ENCODE results near the gene SOX15.

The SOX15 gene

DNA sequence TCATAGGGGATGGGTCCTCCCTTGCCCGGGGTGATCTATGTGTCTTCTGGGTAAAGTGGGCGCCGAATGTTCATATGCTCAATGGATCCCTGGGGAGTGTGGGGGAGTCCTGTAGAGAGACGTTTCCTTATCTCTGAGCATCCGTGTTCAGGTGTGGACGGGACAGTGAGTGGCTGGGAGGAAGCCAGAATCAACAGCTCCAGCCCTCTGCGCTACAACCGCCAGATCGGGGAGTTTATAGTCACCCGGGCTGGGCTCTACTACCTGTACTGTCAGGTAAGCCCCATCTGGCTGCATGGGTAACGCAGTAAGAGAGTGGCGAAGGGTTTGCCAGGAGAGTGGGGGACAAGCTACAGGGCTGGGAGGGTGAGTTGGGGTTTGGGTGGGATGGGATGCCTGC lies 33.3 kb downstream of the SOX15 start:
- DNase-seq = no peak

DNA sequence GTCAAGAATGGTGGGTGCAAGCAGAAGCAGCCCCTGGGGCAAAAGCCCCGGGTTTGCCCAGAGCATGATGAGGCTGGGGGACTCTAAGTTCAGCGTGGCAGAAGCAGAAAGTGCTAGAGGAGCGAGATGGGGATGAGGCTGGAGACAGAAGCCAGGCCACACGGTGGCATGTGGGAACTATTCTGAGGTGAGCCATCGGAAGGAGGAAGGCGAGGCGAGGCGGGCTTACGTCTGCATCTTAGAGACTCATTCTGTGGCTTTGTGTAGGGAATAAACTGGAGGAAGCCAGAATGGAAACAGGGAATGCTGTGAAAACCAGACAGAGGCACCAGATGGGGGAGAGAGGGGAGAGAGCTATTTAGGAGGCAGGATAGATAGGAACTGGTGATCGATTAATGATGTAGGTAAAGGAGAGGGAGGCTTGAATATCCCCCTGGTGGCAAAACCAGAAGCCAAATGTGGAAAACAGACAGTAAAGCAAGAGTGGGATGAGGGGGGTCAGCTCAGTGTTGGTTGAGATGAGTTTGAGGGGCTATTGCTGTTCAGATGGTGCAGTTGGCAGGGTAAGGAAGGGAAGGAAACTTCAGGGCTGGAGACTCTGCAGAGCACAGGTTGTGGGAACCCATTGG lies 34.5 kb downstream of the SOX15 start:
- DNase-seq = no peak

DNA sequence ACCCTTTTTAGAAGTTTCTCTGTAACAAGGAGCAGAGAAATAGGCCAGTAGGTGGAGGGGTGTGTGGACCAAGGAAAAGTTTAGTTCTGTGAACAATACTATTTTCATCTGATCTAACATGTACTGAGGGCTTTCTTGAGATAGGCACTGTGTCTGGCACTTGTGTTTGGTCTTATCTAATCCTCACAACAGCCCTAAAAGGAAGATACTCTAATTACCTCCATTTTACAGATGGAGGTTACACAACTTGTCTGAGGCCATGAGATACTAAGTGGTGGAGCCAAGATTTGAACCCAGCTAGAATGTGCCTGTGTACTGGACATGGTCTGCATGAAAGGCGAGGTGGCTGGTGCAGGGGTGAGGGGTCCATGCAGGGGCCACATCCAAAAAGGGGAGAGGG lies 36.5 kb downstream of the SOX15 start:
- no peak for DNase-seq

DNA sequence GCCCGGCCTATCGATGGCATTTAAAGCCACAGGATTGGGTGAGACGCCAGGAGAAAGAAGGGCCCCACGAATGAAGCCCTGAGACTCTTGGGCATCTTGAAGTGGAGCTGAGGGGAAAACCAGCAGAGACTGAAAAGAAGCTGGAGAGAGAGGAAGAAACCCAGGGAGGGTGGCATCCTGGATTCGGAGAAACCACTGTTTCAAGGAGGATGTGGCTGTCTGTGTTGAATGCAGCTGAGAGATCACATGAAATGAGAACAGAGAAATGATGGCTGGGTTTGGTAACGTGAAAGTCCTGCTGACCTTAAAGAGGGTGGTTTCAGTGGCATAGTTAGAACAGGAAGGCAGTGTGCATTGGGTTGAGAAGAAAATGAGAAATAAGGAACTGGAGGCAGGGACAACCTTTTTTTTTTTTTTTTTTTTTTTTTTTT lies 37.3 kb downstream of the SOX15 start:
- peak; percentile 27 for DNase-seq

DNA sequence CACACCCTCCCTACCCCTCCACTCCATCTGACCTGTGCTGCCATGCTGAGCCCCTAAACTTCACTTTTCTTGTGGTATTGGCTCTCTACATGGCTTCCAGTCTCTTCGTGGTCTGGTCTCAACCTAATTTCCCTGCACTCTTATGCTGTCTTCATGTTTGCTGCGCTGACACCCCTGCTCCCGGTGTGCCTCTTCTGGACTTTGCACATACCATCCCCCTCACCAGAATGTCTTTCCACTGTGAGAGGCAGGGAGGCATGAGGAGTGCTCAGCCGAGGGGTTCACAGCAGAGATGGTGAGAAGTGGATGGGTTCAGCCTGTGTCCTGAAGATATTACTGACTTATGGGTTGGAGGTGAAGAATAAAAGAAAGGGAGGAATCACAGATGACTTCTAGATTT lies 38.5 kb downstream of the SOX15 start:
- no peak for DNase-seq

DNA sequence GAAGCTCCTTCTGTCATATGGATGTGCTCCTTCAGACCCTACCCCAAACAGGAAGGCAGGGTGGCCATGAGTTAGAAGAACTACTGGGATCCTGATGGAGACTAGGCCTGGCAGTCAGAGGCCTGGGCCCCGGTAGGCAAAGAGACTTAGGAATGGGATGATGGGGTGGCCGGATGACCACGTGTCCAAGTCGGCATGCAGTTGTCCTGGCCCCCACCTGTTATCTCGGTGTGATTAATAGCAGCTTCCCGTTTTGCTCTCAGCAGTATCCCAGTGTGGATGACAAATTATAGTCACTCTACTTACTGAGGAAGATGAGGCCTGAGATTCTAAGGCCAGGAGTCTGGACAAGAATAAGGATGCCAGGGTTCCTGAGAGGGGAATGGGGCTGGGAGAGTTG lies 39.5 kb downstream of the SOX15 start:
- no peak for DNase-seq

DNA sequence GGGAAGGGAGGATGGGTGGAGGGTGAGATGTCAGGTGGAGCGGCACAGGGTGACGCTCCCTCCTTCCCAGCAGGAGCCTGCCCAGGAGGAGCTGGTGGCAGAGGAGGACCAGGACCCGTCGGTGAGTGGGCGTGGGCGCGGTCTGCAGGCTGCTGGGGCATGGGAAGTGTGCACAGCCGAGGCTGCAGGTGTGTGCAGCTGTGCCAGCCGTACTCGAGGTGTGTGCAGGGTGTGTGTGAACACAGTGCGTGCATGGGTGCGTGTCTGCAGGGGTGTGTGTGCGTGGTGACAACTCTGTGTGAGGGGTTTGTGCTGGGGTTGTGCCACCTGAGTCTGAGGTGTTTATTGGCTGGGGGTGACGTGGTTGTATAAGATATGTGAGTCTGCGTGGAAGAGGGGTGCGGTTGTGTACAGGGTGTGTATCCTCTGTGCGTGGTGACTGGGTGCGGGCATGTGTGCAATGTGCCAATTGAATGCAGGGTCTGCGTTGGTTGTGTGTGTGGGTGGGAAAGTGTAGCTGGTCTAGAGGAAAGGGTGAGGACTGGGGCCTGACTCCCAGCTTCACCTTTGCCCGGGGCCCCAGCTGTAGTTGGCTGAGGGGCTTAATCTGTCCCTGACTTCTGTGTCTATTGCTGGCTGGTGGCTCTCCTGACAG lies 40.4 kb downstream of the SOX15 start:
- DNase-seq = peak; percentile 51

DNA sequence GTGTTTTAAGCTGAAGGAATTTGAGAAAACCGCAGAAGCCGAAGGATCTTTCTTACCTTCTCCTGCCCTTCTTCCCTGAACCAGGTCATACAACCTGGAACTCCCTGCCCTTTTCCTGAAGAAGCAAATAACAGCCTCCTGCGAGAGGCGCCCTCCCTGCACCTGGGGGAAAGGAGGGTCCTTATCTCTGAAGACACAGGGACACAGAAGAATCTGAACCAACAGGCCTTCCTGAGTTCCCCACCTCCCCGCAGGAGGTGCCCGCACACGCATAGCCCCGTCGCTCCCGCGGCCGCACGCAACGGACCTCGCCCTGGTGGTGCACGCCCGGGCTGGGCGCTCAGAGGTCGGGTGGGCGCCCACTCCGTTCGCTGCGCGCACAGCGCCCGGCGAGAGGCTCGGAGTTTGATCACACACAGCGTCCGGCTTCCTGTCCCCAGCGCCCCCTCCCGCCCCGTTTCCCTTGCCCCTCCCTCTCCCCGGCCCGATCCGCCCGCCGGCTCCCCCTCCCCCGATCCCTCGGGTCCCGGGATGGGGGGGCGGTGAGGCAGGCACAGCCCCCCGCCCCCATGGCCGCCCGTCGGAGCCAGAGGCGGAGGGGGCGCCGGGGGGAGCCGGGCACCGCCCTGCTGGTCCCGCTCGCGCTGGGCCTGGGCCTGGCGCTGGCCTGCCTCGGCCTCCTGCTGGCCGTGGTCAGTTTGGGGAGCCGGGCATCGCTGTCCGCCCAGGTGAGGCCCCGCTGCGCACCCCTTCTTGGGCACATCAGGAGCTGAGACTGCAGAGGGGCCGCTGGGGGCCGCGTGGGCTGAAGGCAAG lies 41.1 kb downstream of the SOX15 start, which contains the start of gene TNFSF12:
TNFSF12 (plus strand) TSS at position 474 of the 816 bp plus-strand sequence; CDS start at position 570, 96 bp downstream.
- DNase-seq = peak; percentile 62

DNA sequence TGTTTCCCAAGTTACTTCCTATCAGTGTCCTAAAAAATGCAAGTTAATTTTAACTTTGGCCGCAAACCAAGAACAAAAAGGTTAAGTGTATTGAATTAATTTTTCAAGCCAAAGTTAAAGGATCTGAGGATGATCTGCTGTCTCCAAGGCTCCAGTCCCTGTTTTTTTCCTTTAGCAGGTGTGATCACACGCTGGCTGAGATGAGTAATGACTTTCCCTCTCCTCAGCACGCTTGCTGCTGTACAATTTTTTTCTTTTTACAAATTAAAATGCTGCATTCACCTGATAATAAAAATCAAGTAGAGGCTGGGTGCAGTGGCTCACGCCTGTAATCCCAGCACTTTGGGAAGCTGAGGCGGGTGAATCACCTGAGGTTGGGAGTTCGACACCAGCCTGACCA lies 45.0 kb downstream of the SOX15 start:
- no peak for DNase-seq

DNA sequence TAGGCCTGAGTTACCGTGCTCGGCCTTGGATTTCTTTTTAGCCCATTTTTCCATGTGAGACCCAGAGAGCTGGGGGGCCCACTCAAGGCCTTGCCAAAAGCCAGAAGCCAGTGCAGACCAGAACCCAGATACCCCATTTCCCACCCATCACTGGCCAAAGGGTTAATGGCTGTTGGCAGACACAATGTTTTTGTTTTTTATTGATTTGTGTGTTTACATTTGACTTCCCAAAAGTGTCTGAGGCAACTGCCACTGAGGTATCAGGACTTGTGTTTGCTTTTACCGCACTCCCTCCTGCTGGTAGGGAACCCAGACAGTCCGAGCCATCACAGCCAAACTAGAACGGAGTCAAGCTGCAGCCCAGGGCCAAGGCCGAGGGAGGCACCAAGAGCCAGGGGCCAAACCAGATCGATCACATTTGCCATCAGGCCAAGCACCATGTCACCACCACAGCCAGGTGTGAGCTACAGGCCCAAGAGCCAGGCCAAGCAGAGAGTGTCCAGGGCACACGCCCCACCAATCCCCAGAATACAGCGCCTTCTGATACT lies 48.7 kb downstream of the SOX15 start:
- no peak for DNase-seq

DNA sequence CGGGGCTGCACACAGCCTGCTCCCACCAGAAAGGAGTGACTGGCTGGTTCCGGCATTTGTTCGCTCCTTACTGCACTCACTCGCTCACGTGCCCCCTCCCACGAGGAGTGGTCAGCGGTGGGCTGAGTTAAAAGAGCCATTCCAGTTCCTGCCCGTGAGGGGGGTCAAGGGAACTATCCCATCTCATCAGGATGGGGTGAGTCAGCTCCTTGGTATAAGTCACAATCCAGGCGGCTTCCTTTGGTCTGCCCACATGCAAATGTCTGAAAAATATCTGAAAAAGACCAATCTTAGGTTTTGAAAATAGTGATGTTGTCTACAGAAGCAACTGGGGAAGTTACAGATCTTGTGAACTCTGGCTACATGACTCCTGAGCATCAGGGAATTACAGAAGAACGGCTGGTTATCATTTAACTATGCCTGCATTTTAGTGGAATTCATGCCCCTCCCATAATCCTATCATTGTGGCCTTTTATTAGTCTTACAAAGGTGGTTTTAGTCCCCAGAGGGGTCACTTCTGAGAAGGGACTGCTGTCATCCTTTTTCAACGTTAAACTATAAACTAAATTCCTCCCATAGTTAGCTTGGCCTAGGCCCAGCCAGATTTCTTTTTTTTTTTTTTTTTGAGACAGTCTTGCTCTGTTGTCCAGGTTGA lies 50.9 kb downstream of the SOX15 start:
- no peak for DNase-seq

Data from activated naive CD4-positive, alpha-beta T cell treated with Interleukin-2 at 50 U/mL for 16 hours (primary cell).